GM12865 (cell line): ENCODE data around the gene BLOC1S5.

Experiments used
- DNase-seq: peaks from one replicate; pipeline ENCODE4 v3.0.0; 2010; ENCODE audit warnings: low read depth
- H3K4me3 ChIP-seq: 2 replicates; pipeline ENCODE4 v1.5.1; 2011; ENCODE audit warnings: mild to moderate bottlenecking, low read depth, low read length, control low read depth
- TF ChIP-seq, protein P1 (sequence below): IDR thresholded peaks from 2 replicates; pipeline ENCODE4 v1.5.1; 2011; ENCODE audit warnings: low read length, control low read depth, low read depth, inconsistent platforms; ENCODE audit not compliant: insufficient read depth; ENCODE audit errors: missing control alignments

The BLOC1S5 gene, protein sequence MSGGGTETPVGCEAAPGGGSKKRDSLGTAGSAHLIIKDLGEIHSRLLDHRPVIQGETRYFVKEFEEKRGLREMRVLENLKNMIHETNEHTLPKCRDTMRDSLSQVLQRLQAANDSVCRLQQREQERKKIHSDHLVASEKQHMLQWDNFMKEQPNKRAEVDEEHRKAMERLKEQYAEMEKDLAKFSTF

DNA sequence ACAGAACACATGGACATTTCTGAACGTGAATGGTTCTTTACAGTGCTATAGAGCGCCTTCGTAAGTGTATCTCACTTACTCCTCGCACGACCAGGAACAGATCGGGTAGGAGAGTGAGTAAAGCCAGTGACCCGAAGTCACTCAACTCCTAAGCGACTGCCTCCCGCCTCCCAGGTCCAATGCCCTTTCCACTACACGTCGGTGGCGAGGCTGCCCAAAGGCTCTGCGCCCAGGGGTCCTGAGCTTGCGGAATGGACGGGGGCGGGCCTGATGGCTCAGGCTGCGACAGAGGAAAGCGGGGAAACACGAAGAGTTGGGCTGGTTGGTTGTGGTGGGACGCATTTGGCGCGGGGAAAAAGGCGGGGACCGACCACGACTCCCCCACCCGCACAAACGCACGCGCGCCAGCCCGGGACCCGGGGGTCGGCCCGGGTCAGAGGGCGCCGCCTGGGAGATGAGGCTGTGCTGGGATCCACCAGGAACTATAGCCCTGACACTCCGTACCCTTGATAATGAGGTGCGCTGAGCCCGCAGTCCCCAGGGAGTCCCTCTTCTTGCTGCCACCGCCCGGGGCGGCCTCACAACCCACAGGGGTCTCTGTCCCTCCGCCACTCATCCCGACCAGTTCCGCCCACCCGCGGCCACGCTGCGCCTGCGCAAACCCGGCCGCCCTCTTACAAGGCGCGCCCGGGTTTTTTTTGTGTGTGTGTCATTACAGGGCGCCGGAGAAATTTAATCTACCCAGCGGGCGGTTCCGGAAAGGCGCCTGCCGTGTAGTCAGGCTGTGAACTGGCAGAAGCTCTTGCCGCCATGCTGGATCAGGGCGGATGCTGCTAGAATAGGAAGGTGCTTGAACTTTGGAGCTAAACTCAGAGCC, at the start of gene BLOC1S5:
BLOC1S5 (minus strand) TSS at position 629 of the 877 bp plus-strand sequence; CDS start at position 616, 13 bp downstream.
- peak within 1 kb of the TSS; percentile 77 for H3K4me3 ChIP-seq
- peak; percentile 98 for DNase-seq
- TF ChIP-seq, protein P1, sequence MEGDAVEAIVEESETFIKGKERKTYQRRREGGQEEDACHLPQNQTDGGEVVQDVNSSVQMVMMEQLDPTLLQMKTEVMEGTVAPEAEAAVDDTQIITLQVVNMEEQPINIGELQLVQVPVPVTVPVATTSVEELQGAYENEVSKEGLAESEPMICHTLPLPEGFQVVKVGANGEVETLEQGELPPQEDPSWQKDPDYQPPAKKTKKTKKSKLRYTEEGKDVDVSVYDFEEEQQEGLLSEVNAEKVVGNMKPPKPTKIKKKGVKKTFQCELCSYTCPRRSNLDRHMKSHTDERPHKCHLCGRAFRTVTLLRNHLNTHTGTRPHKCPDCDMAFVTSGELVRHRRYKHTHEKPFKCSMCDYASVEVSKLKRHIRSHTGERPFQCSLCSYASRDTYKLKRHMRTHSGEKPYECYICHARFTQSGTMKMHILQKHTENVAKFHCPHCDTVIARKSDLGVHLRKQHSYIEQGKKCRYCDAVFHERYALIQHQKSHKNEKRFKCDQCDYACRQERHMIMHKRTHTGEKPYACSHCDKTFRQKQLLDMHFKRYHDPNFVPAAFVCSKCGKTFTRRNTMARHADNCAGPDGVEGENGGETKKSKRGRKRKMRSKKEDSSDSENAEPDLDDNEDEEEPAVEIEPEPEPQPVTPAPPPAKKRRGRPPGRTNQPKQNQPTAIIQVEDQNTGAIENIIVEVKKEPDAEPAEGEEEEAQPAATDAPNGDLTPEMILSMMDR = no peak

- no peak overlapping the region for H3K4me3 ChIP-seq
- no peak for DNase-seq
- TF ChIP-seq, protein P1 = no peak
Measured at GRCh38 chr6:8113131-8113654, 49.0 kb upstream of the BLOC1S5 start.

DNA sequence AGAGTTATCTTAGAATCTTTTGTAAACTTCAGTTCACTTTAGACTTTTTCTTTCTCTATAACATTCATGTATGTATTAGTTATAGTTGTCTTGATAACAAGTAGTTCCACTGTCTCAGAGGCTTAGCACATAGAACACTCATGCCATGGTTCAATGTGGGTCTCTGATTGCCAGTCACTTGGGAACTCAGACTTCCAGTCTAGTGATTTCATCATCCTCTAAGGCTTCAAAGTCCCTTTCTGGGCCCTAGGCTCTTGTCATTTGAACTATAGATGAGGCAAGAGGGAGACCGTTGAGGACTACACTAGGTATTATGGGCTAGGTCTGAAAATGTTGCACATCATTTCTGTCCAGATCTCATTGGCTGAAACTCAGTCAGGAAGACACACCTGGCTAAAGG, 46.5 kb upstream of the BLOC1S5 start:
- no peak overlapping the region for H3K4me3 ChIP-seq
- no peak for DNase-seq
- TF ChIP-seq, protein P1 = no peak

DNA sequence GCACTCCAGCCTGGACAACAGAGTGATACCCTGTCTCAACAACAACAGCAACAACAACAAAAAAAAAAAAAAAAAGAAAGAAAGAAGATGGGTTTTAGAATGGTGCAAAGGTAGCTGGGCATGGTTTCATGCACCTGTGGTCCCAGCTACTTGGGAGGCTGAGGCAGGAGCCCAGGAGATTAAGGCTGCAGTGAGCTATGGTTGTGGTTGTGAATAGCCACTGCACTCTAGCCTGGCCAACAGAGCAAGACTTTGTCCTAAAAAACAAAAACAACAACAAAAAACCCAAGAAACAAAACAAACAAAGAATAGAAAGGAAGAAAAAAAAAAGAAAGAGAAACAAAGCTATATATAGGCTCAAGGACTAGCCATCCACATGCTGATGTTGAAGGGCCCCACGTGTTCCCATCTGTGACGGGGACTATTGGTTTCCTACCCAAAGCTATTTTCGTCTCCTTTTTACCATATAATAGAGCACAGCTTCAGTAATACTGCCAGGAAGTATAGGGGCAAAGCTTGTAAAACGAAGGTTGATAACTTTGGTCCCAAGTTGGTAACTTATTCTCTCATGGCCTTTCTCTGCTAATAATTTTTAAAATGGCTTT, 46.0 kb upstream of the BLOC1S5 start:
- DNase-seq = peak; percentile 46
- H3K4me3 ChIP-seq = no peak overlapping the region
- TF ChIP-seq, protein P1 = no peak

- H3K4me3 ChIP-seq = no peak overlapping the region
Measured at GRCh38 chr6:8108759-8109539, 44.8 kb upstream of the BLOC1S5 start.

More at GRCh38 chr6:8108759-8109539, 44.8 kb upstream of the BLOC1S5 start:
- no peak for DNase-seq
- TF ChIP-seq, protein P1 = no peak
